CD4-positive, alpha-beta T cell treated with Interleukin-6 for 4 hours (primary cell): Measurements from ENCODE around the gene ING3.
"Not testable (repeated sequence)": the region's sequence is repeated elsewhere in the genome, so short reads cannot be mapped to it uniquely, and the experiment has no call there.

Source experiments
- DNase-seq: peaks from one replicate; pipeline ENCODE4 v3.0.0-alpha.2; 2020; ENCODE audit warnings: mixed read lengths

Gene ING3

DNA sequence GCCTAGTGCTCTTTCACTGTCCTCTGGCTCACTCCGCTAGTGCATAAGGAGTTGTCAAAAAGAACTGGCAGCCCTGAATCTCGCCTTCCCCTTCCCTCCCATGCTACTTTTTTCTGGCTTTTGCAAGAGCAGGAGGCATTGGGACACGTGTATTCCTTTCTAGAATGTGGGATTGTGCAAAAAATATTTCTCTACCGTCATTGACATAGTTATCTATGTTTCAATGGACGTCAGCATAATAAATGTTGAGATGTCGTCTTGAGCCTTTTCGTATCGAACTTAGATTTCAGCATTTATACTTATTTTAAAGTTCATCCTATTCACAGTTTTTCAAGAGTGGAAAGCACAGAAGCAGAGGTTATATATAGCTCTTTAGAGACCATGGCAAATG lies 727 bp downstream of the ING3 start:
- no peak for DNase-seq

DNA sequence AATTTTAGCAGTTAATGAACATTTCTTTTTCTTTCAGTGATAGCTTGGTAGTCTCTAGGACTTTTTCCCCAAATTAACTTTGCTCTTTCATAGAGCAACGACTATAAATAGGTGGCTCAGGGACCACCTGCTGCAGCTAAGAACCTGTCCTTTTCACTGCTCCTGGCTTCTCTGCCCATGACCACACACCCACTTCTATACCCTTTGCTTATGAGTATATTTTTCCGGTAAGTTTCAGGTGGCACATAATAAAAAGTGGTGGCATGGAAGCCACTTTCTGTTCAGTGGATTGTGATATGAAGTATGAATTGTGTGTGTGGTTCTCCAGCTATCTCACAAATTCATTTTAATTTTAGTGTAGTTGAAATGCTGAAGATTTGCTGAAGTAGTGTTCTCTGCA lies 1.2 kb downstream of the ING3 start:
- DNase-seq = no peak

DNA sequence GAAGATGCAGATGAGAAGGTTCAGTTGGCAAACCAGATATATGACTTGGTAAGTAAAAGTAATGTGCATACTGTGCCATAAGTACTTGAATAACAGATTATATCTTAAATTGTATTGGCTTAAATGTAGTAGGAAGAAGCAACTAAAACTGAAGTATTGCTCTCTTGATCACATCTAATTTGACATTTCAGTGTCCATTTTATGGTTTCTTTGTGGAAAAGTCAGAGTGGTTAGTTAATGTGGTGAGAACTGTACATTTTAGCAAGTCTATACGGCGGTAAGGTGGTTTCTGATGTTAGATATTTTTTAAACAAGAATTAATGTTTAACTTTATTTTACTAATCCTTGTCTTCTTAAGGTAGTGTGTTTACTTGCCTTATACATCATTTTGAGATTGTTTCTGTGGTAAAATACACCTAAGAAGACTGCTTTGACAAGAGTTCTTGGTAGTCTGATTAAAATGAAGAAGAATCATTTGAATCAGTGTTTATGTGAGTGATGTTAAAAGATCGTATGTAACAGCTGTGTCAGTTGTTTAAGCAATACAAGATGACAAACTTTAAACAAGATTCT lies 5.1 kb downstream of the ING3 start:
- no peak for DNase-seq

DNA sequence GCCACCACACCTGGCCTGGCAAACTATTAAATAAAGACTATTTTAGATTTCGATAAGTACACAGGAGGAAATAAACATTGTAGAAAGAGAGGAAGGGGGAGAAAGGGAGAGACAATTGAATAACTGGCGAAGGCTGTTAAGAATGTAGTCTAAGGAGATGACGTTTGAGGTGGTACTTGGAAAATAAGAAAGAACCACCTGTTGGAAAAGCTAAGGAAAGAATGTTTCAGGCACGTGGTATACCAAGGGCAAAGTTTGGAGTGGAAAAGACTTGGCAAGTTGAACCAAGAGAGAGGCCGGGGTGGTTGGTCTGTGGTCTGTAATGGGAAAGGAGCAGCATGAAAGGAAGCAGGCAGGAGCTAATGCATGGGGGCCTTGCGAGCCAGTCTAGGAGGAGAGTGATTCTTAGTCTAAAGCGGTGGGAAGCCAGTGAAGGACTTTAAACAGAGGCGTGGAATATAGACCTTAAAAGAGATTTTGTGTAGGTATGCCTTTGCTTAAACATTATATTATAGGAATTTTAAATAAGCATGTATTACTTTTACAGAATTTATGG lies 9.4 kb downstream of the ING3 start:
- no peak for DNase-seq

DNA sequence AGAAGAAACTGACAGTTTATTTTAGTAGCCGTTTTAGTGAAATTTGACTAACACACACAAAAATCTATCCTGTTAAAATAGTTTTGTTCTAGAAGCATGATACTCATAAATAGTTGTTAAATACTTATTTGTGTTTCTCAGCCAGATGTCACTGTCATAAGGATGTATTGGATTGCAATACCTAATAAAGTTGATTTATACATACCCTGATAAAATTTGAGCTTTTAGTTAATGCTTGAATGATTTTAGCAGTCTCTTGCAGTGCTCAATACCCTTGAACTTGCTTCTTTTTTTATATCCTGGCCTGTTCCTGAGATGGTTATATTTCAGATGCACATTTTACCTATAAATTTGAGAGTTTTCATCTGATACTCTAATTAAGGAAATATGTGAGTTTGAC lies 10.1 kb downstream of the ING3 start:
- DNase-seq = no peak

DNA sequence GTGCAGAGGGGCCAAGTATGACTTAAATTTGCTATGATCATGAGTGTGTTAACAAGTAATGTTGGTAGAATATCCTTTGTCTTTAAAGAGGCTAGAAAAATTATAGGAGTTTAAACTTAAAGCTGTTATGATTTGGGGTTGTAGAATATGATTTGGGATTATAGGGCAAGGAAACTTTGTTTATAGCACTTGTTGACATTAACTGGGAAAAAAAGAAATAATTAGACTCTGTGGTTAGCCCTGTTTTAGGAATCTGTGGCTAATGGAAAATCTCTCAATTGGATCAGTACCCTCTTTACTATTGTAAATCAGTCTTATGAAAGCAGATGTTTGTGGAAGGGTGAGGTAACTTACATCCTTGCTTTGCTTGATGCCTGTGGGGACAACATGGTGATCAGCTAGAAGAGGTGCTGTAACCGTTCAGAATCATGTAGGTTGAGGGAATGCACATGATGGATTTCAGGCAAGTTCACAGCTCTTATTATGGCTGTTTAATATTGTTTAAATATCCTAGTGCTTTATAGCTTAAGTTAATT lies 11.1 kb downstream of the ING3 start:
- no peak for DNase-seq

DNA sequence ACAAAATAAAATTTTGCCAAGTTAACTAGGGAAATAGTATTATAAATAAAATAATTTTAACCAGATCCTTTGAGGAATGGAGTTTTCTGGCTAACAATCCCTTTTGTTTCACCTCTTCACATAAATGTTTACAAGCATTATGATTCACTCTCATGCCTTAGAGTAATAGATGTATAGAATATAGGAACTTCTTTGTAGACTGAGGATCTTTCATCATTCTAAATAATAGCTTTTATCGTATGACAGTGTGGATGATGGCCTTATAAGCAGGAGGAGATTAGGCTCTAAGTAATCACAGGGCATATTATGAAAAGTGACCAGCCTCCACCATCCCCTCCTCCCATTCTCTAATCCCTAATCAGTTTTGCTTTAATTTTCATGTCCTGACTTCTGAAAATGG lies 13.5 kb downstream of the ING3 start:
- no peak for DNase-seq

DNA sequence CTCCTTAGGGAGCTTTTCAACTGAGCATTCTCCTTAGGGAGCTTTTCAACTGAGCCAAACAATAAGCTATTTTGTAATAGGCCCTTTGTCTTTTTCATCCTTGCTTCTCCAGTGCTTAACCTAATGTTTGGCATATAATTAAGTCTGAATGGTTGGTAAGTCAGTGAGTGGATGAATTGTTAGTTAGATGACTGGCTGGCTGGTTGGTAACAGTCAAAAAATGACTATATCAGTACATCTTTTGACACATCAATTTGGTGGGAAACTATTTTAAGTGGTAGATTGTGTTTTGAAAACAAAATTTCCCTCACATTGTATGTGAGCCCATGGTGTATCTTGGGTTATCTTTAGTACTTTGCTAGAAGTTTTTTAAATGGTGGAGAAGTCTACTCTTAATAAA lies 16.4 kb downstream of the ING3 start:
- DNase-seq = no peak

DNA sequence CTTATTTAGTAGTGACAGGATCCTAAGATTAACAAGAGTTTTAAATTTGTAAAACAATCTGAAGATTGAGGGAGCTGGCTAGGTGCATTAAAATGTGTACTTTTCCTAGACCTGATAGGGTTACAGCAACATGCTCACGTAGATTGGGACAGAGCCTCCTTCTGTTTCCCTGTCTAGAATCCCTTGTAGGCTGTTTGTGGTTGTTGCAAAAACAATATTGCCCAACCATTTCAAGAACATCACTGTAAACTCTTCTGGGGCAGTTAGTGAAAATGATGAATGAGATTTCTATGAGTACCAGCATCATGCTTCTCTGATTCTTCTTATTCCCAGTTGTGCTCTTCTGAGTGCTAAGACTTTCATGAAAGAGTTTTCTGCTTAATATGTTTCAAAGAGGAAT lies 23.3 kb downstream of the ING3 start:
- DNase-seq = no peak

DNA sequence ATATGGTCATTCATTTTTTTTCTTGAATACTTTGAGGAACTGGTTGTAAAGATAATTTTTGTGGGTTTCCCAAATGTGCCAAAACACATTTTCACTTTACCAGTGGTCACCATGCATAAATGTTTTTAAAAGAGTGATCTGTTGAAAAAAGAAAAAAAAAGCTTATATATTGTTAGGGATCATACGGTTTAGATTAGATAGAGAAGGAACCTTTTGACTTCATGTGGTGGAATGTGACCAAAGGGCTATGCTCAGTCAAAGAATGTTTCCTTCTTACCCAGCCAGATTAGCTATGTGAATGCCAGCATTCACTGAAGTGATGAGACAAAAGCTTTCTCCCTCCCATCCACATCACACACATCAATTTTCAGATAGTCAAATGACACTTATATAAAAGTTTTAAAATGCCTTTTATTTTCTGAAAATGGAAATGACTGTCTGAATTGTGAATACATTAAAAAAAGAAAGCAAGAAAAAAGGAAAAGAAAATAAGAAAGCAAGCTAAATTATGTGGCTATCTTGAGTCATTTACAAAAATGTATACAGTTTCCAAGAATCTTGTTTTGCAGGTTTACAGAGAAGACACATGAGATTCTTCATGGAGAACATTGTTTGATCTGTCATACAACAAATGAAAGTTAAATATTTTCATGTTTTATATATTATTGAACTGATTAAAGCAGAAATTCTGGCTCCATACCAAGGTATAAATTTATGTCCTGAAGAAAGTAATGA lies 29.4 kb downstream of the ING3 start:
- no peak for DNase-seq

DNA sequence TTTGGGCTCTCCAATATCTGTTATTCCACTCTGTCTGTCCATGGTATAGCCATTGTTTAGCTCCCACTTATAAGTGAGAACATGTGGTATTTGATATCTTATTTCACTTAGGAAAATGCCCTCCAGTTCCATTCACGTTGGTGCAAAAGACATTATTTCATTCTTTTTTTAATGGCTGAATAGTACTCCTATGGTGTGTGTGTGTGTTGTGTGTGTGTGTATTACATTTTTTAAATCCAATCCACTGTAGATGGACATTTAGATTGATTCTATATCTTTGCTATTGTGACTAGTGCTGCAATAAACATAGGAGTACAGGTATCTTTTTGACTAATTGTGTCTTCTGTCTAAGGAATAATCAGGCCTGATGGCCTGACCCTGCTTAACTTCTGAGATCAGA lies 30.5 kb downstream of the ING3 start:
- DNase-seq = no peak

DNA sequence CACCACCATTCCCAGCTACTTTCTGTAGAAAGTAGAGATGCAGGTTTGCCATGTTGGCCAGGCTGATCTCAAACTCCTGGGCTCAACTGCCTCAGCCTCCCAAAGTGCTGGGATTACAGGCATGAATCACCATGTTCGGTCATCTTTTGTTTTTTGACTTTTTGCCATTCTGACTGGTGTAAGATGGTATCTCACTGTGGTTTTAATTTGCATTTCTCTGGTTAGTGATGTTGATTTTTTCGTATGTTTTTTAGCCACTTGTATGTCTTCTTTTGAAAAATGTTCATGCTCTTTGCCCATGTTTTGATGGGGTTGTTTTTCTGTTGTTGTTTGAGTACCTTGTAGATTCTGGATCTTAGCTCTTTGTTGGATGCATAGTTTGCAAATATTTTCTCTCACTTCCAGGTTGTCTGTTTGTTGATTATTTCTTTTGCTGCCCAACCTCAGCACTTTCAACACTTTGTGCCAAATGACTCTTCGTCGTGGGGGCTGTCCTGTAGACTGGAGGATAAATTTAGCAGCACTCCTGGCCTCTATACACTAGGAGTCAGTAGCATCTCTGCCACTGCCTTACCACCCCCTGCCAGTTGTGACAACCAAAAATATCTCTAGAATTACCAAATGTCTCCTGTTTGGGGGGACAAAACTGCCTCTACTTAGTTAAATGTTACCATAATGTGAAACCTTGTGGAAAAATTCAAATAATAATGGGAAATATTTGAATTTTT lies 31.5 kb downstream of the ING3 start:
- no peak for DNase-seq

DNA sequence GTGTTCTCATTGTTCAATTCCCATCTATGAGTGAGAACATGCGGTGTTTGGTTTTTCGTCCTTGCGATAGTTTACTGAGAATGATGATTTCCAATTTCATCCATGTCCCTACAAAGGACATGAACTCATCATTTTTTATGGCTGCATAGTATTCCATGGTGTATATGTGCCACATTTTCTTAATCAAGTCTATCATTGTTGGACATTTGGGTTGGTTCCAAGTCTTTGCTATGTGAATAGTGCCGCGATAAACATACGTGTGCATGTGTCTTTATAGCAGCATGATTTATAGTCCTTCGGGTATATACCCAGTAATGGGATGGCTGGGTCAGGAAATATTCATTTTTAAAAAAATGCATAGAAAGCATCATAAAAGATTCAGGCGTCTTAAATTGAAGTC lies 33.0 kb downstream of the ING3 start:
- DNase-seq = not testable (repeated sequence)

DNA sequence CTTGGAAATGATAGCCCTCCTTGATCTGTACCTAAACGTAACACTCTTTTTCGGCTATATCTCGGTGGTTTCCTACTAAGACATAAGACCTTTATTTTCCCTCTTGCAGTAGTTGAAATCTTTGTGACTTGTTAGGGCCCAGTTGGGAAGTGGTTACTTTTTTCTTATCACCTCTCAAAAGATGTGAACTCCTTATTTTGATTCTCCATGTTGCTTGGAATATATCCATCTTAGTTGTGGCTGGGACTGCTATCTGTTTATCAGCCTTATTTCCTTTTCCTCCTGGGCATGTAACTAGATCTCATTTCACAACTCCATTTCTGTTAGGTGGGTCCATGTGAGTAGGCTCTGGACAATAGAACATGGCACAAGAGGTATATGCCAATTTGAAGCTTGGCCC lies 33.8 kb downstream of the ING3 start:
- DNase-seq = no peak

DNA sequence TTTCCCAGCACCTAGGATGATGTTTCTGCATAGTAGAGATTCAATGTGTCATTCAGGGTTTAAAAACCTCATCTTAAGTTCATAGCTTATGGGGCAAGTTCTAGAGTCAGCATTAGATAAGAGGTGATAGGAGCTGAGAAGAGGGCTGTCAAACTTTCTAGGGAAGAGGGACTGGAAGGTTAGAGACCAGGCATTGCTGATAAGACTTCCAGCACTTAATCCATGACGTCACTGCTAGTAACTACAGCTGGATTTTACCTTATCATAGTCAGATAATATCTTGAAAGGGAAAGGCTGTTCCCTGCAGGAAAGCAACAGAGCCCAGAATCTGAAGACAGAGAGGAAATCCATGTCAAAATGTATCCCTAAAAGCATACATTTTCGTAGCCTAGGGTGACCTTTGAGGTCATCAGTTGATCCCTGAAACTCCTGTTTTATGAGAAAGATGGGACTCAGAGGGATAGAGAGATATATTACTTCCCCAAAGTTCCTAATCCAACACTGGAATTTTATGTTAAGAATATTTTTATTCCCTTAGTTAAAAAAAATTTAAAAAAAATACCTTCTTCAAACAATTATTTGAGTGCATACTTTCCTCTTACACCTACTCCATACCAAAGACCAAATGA lies 34.7 kb downstream of the ING3 start:
- no peak for DNase-seq

DNA sequence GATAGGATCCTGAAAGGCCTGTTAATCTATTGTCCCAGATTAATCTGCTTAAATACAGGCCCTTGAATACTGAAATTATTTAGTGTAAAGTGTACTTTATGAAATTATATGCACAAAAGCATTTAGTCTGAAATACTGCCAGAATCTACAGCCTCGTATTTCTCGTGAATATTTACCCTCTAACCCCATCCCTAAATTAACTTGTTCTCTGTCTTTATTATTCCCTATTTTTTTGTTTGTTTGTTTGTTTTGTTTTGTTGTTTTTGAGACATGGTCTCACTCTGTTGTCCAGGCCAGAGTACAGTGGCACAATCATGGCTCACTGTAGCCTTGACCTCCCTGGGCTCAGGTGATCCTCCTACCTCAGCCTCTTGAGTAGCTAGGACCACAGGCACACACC lies 35.3 kb downstream of the ING3 start:
- no peak for DNase-seq

DNA sequence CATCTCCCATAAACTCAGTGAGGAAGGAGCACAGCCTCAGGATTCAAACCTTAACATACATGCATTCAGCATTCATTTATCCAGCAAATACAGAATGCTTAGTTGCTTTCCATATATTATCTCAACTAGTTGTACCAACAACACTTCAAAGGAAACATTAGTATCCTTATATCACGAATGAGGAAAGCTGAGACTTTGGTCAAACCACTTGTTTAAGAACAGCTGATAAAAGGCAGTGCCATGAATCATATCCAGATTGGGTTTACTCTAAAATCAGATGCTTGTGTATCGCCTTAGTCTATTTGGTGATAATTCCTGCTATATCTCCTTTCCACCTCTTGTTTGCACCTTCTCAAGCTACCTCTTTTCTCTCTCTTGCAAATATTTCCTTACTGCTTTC lies 36.1 kb downstream of the ING3 start:
- DNase-seq = no peak

DNA sequence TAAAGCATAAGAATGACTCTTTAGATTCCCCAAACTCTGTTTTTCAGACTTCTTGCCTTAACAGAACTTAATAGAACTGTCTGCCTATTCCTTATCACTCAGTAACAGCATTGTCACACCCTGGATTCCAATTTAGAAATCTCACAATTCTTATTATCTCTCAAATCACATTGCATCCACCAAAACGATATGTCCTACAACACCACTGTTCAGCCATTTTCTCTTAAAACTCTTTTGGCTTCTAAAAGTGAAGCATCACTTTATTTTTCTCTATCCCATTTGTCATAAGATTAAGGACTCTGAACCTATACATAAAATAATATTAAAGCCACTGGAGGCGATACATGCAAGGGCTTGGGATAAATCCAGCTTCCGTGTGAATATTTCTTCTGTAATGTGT lies 36.7 kb downstream of the ING3 start:
- DNase-seq = no peak

DNA sequence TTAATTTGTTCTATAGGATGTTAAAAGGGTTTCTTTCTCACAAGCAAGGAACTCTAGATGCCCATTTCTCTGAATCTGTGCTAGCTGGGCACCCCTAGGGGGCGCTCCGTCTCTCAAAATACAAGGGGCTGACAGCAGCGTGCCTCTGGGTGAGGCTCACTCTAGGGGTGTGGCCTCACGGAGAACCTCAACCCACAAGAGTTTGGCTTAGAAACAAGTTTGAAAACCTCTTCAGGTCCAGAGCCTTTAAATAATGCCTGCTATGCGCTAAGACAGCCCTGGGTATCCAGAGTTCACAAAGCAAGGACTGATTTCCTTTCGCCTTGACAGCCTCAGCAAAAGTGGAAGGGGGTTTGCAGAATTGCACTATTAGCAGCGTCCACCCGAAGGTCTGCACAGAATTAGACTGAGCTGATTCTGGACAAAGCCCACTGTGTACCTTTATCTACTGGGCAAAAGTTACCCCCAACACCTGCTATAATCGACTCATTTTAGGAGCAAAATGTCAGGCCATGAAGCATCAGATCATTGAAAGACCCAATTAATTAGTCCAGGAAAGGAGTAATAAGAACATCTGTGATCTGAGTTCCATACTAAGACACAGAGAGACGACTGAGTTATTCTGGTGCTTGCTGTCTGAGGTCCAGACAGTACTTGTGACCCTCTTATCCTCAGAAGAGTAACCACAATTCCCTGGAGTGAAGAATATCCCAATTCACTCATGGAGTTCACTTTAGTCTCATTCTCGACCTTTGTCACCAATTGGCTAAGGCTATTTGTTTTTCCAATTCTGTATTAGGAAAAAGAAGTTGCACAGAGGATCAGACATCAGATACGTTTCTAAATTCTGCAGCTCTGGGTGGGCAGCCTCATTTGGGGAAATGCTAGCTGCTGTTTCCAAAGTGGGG lies 37.4 kb downstream of the ING3 start:
- DNase-seq = peak; percentile 92

DNA sequence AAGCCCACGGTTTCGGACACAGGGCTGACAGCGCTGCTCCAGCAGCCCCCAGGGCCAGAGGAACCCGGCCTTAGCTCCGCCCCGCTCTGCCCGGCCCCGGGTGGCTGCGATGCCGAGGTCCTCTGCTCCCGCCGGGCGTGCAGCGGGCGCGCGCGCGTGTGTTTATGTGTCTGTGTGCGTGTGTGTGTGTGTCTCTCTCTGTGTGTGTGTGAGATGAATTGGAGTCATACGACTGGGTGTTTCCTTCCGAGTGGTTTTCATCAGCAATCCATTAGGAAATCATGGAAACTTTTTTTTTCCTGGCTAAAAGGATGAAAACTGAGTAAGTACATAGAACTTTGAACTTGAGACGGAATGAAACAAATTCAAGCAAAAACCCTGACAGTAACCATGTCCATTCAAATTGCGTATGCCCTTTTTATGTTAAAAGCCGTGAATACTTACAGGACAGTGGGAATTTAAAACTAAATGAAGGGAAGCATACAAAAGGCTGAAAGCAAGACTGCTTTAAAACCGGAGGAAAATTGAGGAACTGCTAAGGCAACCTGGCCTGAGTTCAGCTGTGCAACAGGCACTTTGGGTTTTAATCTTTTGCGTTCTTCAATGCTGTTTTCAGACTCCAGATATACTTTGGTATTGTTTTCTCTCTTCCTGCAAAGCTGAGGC lies 38.1 kb downstream of the ING3 start, which contains the start of gene CPED1:
CPED1 (plus strand) TSS at position 121 of the 666 bp plus-strand sequence. CDS start 911 bp downstream, outside the sequence.
- peak; percentile 51 for DNase-seq
